SK-N-SH treated with all-trans-retinoic acid at 6 μM for 48 hours (cell line): ENCODE results near the gene SLC22A1.
"Not testable (repeated sequence)": the region's sequence is repeated elsewhere in the genome, so short reads cannot be mapped to it uniquely, and the experiment has no call there.

Experiments
- ATAC-seq: fragments of 200-7000 bp; cut with Tn5 transposase; 3 replicates; pipeline ENCODE4 v1.9.1; 2020; ENCODE audit warnings: mild to moderate bottlenecking, moderate library complexity
- ARNTL ChIP-seq: fragments of 450-650 bp; formaldehyde crosslinking; IDR thresholded peaks from 2 replicates; pipeline ENCODE4 v1.5.0; 2020; ENCODE audit warnings: low read depth, mild to moderate bottlenecking, moderate library complexity, borderline replicate concordance
- BACH2 ChIP-seq: fragments of 250-450 bp; sonication (Bioruptor Pico); IDR thresholded peaks from 2 replicates; pipeline ENCODE4 v1.9.0; 2021; ENCODE audit warnings: mild to moderate bottlenecking, borderline replicate concordance
- CREB5 ChIP-seq: fragments of 250-450 bp; sonication (Bioruptor Pico); IDR thresholded peaks from 2 replicates; pipeline ENCODE4 v1.5.1; 2020; ENCODE audit warnings: low read depth, mild to moderate bottlenecking, moderate library complexity
- CSDC2 ChIP-seq: fragments of 250-450 bp; sonication (Bioruptor Pico); IDR thresholded peaks from 2 replicates; pipeline ENCODE4 v1.5.0; 2020; ENCODE audit warnings: mild to moderate bottlenecking, moderate library complexity
- ESRRG ChIP-seq: fragments of 250-450 bp; sonication (Bioruptor Pico); IDR thresholded peaks from 2 replicates; pipeline ENCODE4 v1.6.1; 2021; ENCODE audit warnings: mild to moderate bottlenecking
- GLIS3 ChIP-seq: fragments of 250-450 bp; sonication (Bioruptor Pico); IDR thresholded peaks from 2 replicates; pipeline ENCODE4 v1.5.0; 2020; ENCODE audit warnings: mild to moderate bottlenecking, moderate library complexity
- ISL1 ChIP-seq: fragments of 250-450 bp; sonication (Bioruptor Pico); IDR thresholded peaks from 2 replicates; pipeline ENCODE4 v2.1.2; 2022; ENCODE audit warnings: mild to moderate bottlenecking, moderate library complexity
- OSR1 ChIP-seq: fragments of 250-450 bp; sonication (Bioruptor Pico); IDR thresholded peaks from 2 replicates; pipeline ENCODE4 v1.8.0; 2022; ENCODE audit warnings: moderate library complexity, mild to moderate bottlenecking, inconsistent platforms
- PATZ1 ChIP-seq: fragments of 250-450 bp; sonication (Bioruptor Pico); IDR thresholded peaks from 2 replicates; pipeline ENCODE4 v1.8.0; 2020; ENCODE audit warnings: mild to moderate bottlenecking, moderate library complexity, borderline replicate concordance
- POU6F1 ChIP-seq: fragments of 250-450 bp; sonication (Bioruptor Pico); IDR thresholded peaks from 2 replicates; pipeline ENCODE4 v1.8.0; 2021; ENCODE audit warnings: low read depth, mild to moderate bottlenecking, moderate library complexity, borderline replicate concordance
- PPARA ChIP-seq: fragments of 250-450 bp; sonication (Bioruptor Pico); IDR thresholded peaks from 2 replicates; pipeline ENCODE4 v1.5.0; 2020; ENCODE audit warnings: mild to moderate bottlenecking, borderline replicate concordance
- SNAI2 ChIP-seq: fragments of 250-450 bp; sonication (Bioruptor Pico); IDR thresholded peaks from 2 replicates; pipeline ENCODE4 v1.5.0; 2020; ENCODE audit warnings: mild to moderate bottlenecking, moderate library complexity
- TOX ChIP-seq: fragments of 250-450 bp; sonication (Bioruptor Pico); IDR thresholded peaks from 2 replicates; pipeline ENCODE4 v1.8.0; 2021; ENCODE audit warnings: mild to moderate bottlenecking, moderate library complexity, borderline replicate concordance
- TSHZ2 ChIP-seq: fragments of 250-450 bp; sonication (Bioruptor Pico); IDR thresholded peaks from 2 replicates; pipeline ENCODE4 v1.5.0; 2020; ENCODE audit warnings: mild to moderate bottlenecking, moderate library complexity
- ZC3H10 ChIP-seq: fragments of 250-450 bp; sonication (Bioruptor Pico); IDR thresholded peaks from 2 replicates; pipeline ENCODE4 v1.5.1; 2021; ENCODE audit warnings: mild to moderate bottlenecking, moderate library complexity
- ZFP3 ChIP-seq: fragments of 250-450 bp; sonication (Bioruptor Pico); IDR thresholded peaks from 2 replicates; pipeline ENCODE4 v1.5.0; 2020; ENCODE audit warnings: mild to moderate bottlenecking, moderate library complexity
- ZFP30 ChIP-seq: fragments of 450-650 bp; formaldehyde crosslinking; IDR thresholded peaks from 2 replicates; pipeline ENCODE4 v1.5.0; 2022; ENCODE audit warnings: mild to moderate bottlenecking, moderate library complexity
- ZNF565 ChIP-seq: fragments of 450-650 bp; formaldehyde crosslinking; conservative IDR thresholded peaks from 2 replicates; pipeline ENCODE4 v1.5.0; 2020; ENCODE audit warnings: low read depth, mild to moderate bottlenecking, moderate library complexity
- ZNF70 ChIP-seq: fragments of 450-650 bp; formaldehyde crosslinking; IDR thresholded peaks from 2 replicates; pipeline ENCODE4 v1.5.0; 2020; ENCODE audit warnings: mild to moderate bottlenecking, moderate library complexity
- ZNF8 ChIP-seq: fragments of 450-650 bp; formaldehyde crosslinking; IDR thresholded peaks from 2 replicates; pipeline ENCODE4 v1.5.0; 2020; ENCODE audit warnings: mild to moderate bottlenecking, moderate library complexity

The SLC22A1 gene

DNA sequence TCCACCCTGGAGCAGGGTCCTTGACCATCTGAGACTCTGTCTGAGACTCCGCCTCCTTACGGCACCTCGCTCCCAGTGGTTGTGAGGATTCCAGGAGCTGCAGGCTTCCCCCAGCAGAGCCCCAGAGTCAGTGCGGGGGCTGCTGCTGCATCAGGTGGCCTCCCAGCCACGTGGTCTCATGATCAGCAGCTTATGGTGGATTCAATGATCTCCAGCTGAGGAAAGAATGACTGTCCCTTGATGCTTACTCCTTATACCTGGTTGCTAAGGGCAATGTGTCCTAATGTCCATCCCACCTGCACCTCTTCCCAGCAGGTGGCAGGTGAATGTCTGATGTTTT, 40.0 kb downstream of the SLC22A1 start:
- no peak for ATAC-seq
- TF ChIP-seq ESRRG (CRISPR knock-in tag) (no peak), ARNTL (no peak), ZNF8 (CRISPR knock-in tag) (no peak)
- TF ChIP-seq, all 23 proteins: peak for 0

GRCh38 chr6:160162030-160162566, 40.5 kb downstream of the SLC22A1 start:
- TF ChIP-seq TOX (CRISPR knock-in tag) (no peak), CREB5 (no peak), ZNF565 (CRISPR knock-in tag) (no peak), GLIS3 (CRISPR knock-in tag) (no peak), ZNF70 (CRISPR knock-in tag) (no peak), PATZ1 (no peak), ZC3H10 (CRISPR knock-in tag) (no peak), ESRRG (CRISPR knock-in tag) (no peak), ISL1 (CRISPR knock-in tag) (no peak), ARNTL (no peak), PPARA (CRISPR knock-in tag) (no peak), TSHZ2 (CRISPR knock-in tag) (no peak), ZFP30 (CRISPR knock-in tag) (no peak), ZFP3 (no peak), OSR1 (CRISPR knock-in tag) (no peak), BACH2 (CRISPR knock-in tag) (no peak), SNAI2 (CRISPR knock-in tag) (no peak), CSDC2 (CRISPR knock-in tag) (no peak), POU6F1 (CRISPR knock-in tag) (no peak)
- ATAC-seq, result no peak

DNA sequence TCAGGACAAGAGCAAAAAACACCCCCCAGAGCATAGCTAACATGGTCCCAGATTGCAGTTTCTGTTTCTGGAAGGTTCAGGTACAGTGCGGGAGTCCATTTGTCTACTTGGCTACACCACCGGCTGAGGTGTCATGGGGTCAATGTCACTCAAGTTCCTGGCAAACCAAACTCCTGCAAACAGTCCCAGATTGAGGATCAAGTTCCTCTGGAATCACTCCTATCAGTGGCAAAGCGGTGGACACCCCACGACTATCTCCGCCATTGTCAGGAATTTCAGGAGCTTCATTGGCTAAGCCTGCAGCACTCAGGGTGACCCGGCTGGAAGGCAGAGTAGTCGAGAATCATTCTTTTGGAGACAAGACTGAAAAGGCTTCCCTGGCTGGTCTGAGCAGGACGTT, 41.8 kb downstream of the SLC22A1 start:
- TF ChIP-seq ZNF565 (CRISPR knock-in tag), result no peak
- TF ChIP-seq, all 23 proteins: peak for 0
- no peak for ATAC-seq

GRCh38 chr6:160163912-160164311, 42.3 kb downstream of the SLC22A1 start:
- TF ChIP-seq CSDC2 (CRISPR knock-in tag) (no peak), SNAI2 (CRISPR knock-in tag) (no peak), POU6F1 (CRISPR knock-in tag) (no peak)
- no peak for ATAC-seq

- ATAC-seq, result not testable (repeated sequence)
Observed at GRCh38 chr6:160165928-160166327, 44.3 kb downstream of the SLC22A1 start.
